GM18951 (cell line): ENCODE results near the gene SLC38A7.
A peak's percentile ranks its signal among the peaks of the same experiment; 100 is the strongest.

Experiments
- POLR2A ChIP-seq: IDR thresholded peaks from 4 replicates; pipeline ENCODE4 v1.6.1; 2011; ENCODE audit warnings: mild to moderate bottlenecking; ENCODE audit not compliant: insufficient read length, insufficient read depth; ENCODE audit errors: extremely low read depth
- in situ Hi-C: fragments of 300-500 bp; cut with MboI; formaldehyde crosslinking; loops from one replicate; pipeline ENCODE4 v1.12.0; 2022; ENCODE audit warnings: low sequenced_read_pairs, mixed read lengths, inconsistent platforms; ENCODE audit not compliant: unreplicated experiment

SLC38A7 gene

GRCh38 chr16:58684354-58685083 lies at the start of gene SLC38A7:
SLC38A7 (minus strand) TSS chr16:58684770; CDS start chr16:58680126, 4,644 bp downstream.
- in situ Hi-C loops, result no loop called here
- TF ChIP-seq POLR2A, result peak; percentile 59

GRCh38 chr16:58733671-58734458 lies 49.3 kb upstream of the SLC38A7 start, which contains the start of gene GOT2:
GOT2 (minus strand) TSS chr16:58734316; CDS start chr16:58734228, 88 bp downstream.
- in situ Hi-C loops, result no loop called here
- TF ChIP-seq POLR2A, result peak; percentile 77

GRCh38 chr16:58733248-58733670 lies 48.7 kb upstream of the SLC38A7 start:
- no peak for TF ChIP-seq POLR2A
- in situ Hi-C loops, result no loop called here

- in situ Hi-C loops, result no loop called here
- no peak for TF ChIP-seq POLR2A
These were observed 48.1 kb upstream of the SLC38A7 start for GRCh38 chr16:58732545-58733247.

- in situ Hi-C loops, result no loop called here
- TF ChIP-seq POLR2A, result no peak
These were observed 46.3 kb upstream of the SLC38A7 start for GRCh38 chr16:58730724-58731370.

- in situ Hi-C loops, result no loop called here
- no peak for TF ChIP-seq POLR2A
These were observed 43.4 kb upstream of the SLC38A7 start for GRCh38 chr16:58727796-58728568.

- in situ Hi-C loops, result no loop called here
These were observed 42.6 kb upstream of the SLC38A7 start for GRCh38 chr16:58727028-58727781.

GRCh38 chr16:58723109-58723508 lies 38.5 kb upstream of the SLC38A7 start:
- in situ Hi-C loops, result no loop called here
- TF ChIP-seq POLR2A, result no peak

More at GRCh38 chr16:58727028-58727781, 42.6 kb upstream of the SLC38A7 start:
- TF ChIP-seq POLR2A, result no peak

GRCh38 chr16:58717994-58718393 lies 33.4 kb upstream of the SLC38A7 start:
- TF ChIP-seq POLR2A, result no peak
- in situ Hi-C loops, result no loop called here

GRCh38 chr16:58716468-58716867 lies 31.9 kb upstream of the SLC38A7 start:
- no peak for TF ChIP-seq POLR2A

GRCh38 chr16:58713742-58714141 lies 29.2 kb upstream of the SLC38A7 start:
- TF ChIP-seq POLR2A, result no peak
- in situ Hi-C loops, result no loop called here

More at GRCh38 chr16:58716468-58716867, 31.9 kb upstream of the SLC38A7 start:
- in situ Hi-C loops, result no loop called here
